OCI-LY1 (cell line): ENCODE results near the gene GGT5.

ENCODE experiments used
- H2AFZ ChIP-seq: fragments of 200-600 bp; sonication (generic), shearing (Covaris generic); 2 replicates; pipeline ENCODE4 v1.6.0; 2014; ENCODE audit warnings: antibody characterized with exemption, mild to moderate bottlenecking, low read length
- H3F3A ChIP-seq: fragments of 200-600 bp; sonication (generic), shearing (Covaris generic); 2 replicates; pipeline ENCODE4 v1.6.0; 2014; ENCODE audit warnings: mild to moderate bottlenecking, antibody characterized with exemption, low read length, moderate library complexity; ENCODE audit not compliant: insufficient read depth
- H3K27ac ChIP-seq: fragments of 200-600 bp; sonication (generic); 2 replicates; pipeline ENCODE4 v1.5.1; 2014; ENCODE audit warnings: low read length, mixed run types, mild to moderate bottlenecking, low read depth; ENCODE audit not compliant: poor library complexity, severe bottlenecking
- H3K27me3 ChIP-seq: fragments of 200-600 bp; sonication (generic); 2 replicates; pipeline ENCODE4 v1.6.0; 2014; ENCODE audit warnings: antibody characterized with exemption, mild to moderate bottlenecking, low read length, moderate library complexity; ENCODE audit not compliant: insufficient read depth
- H3K36me3 ChIP-seq: fragments of 200-600 bp; sonication (generic); 2 replicates; pipeline ENCODE4 v1.6.1; 2014; ENCODE audit warnings: mild to moderate bottlenecking, antibody characterized with exemption, low read length, moderate library complexity, mixed read lengths; ENCODE audit not compliant: insufficient read depth
- H3K4me1 ChIP-seq: fragments of 200-600 bp; sonication (generic); 2 replicates; pipeline ENCODE4 v1.5.1; 2014; ENCODE audit warnings: mild to moderate bottlenecking, low read length, moderate library complexity; ENCODE audit not compliant: insufficient read depth, severe bottlenecking
- H3K4me2 ChIP-seq: fragments of 200-600 bp; sonication (generic), shearing (Covaris generic); 2 replicates; pipeline ENCODE4 v1.6.1; 2014; ENCODE audit warnings: low read length
- H3K4me3 ChIP-seq: fragments of 200-600 bp; sonication (generic); 2 replicates; pipeline ENCODE4 v1.5.1; 2014; ENCODE audit warnings: low read length, low read depth, mild to moderate bottlenecking, mixed read lengths; ENCODE audit not compliant: poor library complexity, severe bottlenecking
- H3K79me2 ChIP-seq: fragments of 200-600 bp; shearing (Covaris generic); 2 replicates; pipeline ENCODE4 v1.6.1; 2016; ENCODE audit warnings: mixed run types, low read length, mixed read lengths; ENCODE audit not compliant: insufficient read depth
- H3K9ac ChIP-seq: fragments of 200-600 bp; sonication (generic), shearing (Covaris generic); 2 replicates; pipeline ENCODE4 v1.6.1; 2014; ENCODE audit warnings: mild to moderate bottlenecking, low read length, mixed read lengths
- H3K9me2 ChIP-seq: fragments of 200-600 bp; sonication (generic), shearing (Covaris generic); 2 replicates; pipeline ENCODE4 v1.6.1; 2014; ENCODE audit warnings: low read depth, mild to moderate bottlenecking, low read length, mixed read lengths
- H3K9me3 ChIP-seq: fragments of 200-600 bp; shearing (Covaris generic); 2 replicates; pipeline ENCODE4 v1.6.1; 2014; ENCODE audit warnings: low read length, mixed read lengths
- H4K20me1 ChIP-seq: fragments of 200-600 bp; sonication (generic), shearing (Covaris generic); 2 replicates; pipeline ENCODE4 v1.6.0; 2016; ENCODE audit warnings: mild to moderate bottlenecking, low read length; ENCODE audit not compliant: insufficient read depth
- CTCF ChIP-seq: fragments of 200-600 bp; sonication (generic), shearing (Covaris generic); IDR thresholded peaks from 2 replicates; pipeline ENCODE4 v1.5.1; 2017; ENCODE audit warnings: mild to moderate bottlenecking, antibody characterized with exemption, low read length, moderate library complexity, mixed read lengths
- EZH2 ChIP-seq: fragments of 200-600 bp; sonication (generic), shearing (Covaris generic); IDR thresholded peaks from 2 replicates; pipeline ENCODE4 v1.8.0; 2017; ENCODE audit warnings: borderline replicate concordance, mixed run types, mild to moderate bottlenecking, antibody characterized with exemption, low read length, moderate library complexity, mixed read lengths

GGT5 gene

GRCh38 chr22:24191893-24192292 is 53.0 kb downstream of the GGT5 start:
- Histone ChIP-seq H4K20me1 (no peaks in the 10 kb centered on the region), H3K9me2 (no peaks in the 10 kb centered on the region), H3K27me3 (no peaks in the 10 kb centered on the region; the same call in 1 of the 2 replicates), H3K79me2 (no peaks in the 10 kb centered on the region), H3K4me2 (no peak overlapping the region), H3K36me3 (no peaks in the 10 kb centered on the region), H3F3A (no peaks in the 10 kb centered on the region), H3K27ac (no peak overlapping the region), H3K4me3 (no peak overlapping the region), H3K9ac (no peak overlapping the region), H2AFZ (no peak overlapping the region), H3K4me1 (no peaks in the 10 kb centered on the region), H3K9me3 (no peaks in the 10 kb centered on the region)
- TF ChIP-seq CTCF (no peak), EZH2 (no peak)

GRCh38 chr22:24191381-24191841 is 53.5 kb downstream of the GGT5 start:
- Histone ChIP-seq H3K79me2 (no peaks in the 10 kb centered on the region), H3K9me3 (no peaks in the 10 kb centered on the region), H3K27me3 (no peaks in the 10 kb centered on the region; the same call in 1 of the 2 replicates), H3K4me1 (no peaks in the 10 kb centered on the region), H4K20me1 (no peaks in the 10 kb centered on the region), H3K36me3 (no peaks in the 10 kb centered on the region), H3F3A (no peaks in the 10 kb centered on the region), H3K4me3 (no peak overlapping the region), H3K27ac (no peak overlapping the region), H2AFZ (no peak overlapping the region), H3K9me2 (no peaks in the 10 kb centered on the region), H3K4me2 (no peak overlapping the region), H3K9ac (no peak overlapping the region)
- no peak for TF ChIP-seq CTCF

GRCh38 chr22:24190596-24191208 is 54.2 kb downstream of the GGT5 start:
- Histone ChIP-seq H3K9me2 (no peaks in the 10 kb centered on the region), H3K4me1 (no peaks in the 10 kb centered on the region), H4K20me1 (no peaks in the 10 kb centered on the region), H3K9me3 (no peaks in the 10 kb centered on the region), H3K27ac (no peak overlapping the region), H3K4me2 (no peak overlapping the region), H3K79me2 (no peaks in the 10 kb centered on the region), H3K27me3 (no peaks in the 10 kb centered on the region; the same call in 1 of the 2 replicates), H3K36me3 (no peaks in the 10 kb centered on the region), H3K4me3 (no peak overlapping the region), H3K9ac (no peak overlapping the region), H2AFZ (no peak overlapping the region), H3F3A (no peaks in the 10 kb centered on the region)
- no peak for TF ChIP-seq CTCF
- TF ChIP-seq EZH2 = no peak
